ENCODE measurements around the gene CLSTN2.

CLSTN2 gene

DNA sequence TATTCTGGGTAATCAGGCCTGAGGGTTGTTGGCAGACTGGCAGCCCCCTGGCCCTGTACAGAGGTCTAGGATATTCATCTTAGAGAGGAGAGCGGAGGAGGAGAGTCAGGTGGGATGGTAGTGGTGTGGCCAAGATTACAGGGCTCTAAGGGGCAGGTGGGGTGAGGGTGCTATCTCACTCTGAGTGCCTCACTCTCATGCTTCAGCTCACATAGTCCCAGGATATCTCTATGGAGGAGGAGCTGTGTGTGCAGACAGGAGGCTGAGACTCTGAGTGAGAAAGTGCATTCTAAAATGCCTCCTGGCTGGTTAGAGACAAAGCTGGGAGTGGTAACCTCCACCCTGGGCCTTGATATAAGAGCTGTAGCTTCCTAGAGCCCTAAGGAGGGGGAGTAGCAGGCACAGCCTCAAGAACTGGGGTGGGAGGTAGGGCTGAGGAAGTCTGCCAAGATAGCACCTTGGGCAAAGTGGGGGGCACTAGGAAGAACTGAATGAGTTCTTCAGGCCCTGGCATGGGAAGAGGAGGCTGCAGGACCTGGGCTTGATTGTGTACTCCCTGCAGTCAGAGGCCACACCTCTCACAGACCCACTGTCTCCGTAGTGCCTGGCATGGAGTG lies 39.9 kb downstream of the CLSTN2 start:
- Histone ChIP-seq H3K36me3 (ENCODE audit: control insufficient read depth, insufficient read depth, low read length) (no peaks in the 10 kb centered on the region), H3K4me1 (ENCODE audit: control insufficient read depth, insufficient read depth, low read length, poor library complexity, severe bottlenecking) (no peaks in the 10 kb centered on the region), H3K4me3 (ENCODE audit: extremely low read depth, insufficient read depth, low read length, poor library complexity, severe bottlenecking) (no peak overlapping the region), H3K27ac (ENCODE audit: low read depth, low read length, severe bottlenecking) (no peak overlapping the region), H3K9me3 (ENCODE audit: control insufficient read depth, low read length) (no peaks in the 10 kb centered on the region)
- no CpG with 5 or more reads among the region's 2 CpGs for WGBS, 2 experiments (ENCODE audit: insufficient coverage in 2 of 2)

DNA sequence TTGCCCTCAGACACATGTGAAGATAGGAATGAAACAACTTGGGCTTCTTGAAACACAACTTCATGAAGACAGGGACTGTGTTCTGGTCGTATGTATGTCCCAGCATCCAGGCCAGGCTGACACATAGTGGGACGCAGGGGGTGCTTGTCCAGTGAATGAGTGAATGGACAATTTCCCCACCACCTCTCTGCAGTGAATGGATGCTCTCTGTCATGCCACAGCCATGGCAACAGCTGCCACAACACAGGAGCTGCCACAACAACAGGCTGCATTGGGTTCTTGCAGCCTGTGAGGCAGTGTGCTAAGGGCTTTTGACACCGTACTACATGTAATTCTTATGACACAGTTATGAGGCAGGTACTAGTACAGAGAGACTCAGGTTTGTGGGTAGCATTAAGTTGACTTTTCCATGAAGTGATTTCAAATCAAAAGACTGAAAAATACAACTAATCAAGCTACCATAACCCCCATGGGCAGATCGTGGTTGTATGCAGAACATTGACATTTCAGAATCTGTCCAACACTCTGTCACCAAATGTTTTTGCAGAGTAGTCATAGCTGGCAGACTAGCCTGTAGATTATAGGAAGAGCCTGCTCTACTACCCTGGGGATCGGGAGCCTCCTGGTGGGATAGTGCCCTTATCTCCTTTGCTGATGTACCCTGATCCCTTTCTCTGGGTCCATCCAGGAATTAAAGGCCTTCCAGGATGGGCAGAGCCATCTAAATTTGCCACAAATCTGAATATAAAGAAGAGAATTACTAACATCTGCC lies 40.8 kb downstream of the CLSTN2 start:
- H3K4me1 ChIP-seq (ENCODE audit: control insufficient read depth, insufficient read depth, low read length, poor library complexity, severe bottlenecking): no peaks in the 10 kb centered on the region
- H3K27ac ChIP-seq (ENCODE audit: low read depth, low read length, severe bottlenecking): no peak overlapping the region
- 56 to 84% methylated on average over 1 to 5 of the region's 5 CpGs for WGBS, 2 experiments (ENCODE audit: insufficient coverage in 2 of 2)
- no peak overlapping the region for H3K4me3 ChIP-seq (ENCODE audit: extremely low read depth, insufficient read depth, low read length, poor library complexity, severe bottlenecking)
- no peaks in the 10 kb centered on the region for H3K36me3 ChIP-seq (ENCODE audit: control insufficient read depth, insufficient read depth, low read length)
- no peaks in the 10 kb centered on the region for H3K9me3 ChIP-seq (ENCODE audit: control insufficient read depth, low read length)

DNA sequence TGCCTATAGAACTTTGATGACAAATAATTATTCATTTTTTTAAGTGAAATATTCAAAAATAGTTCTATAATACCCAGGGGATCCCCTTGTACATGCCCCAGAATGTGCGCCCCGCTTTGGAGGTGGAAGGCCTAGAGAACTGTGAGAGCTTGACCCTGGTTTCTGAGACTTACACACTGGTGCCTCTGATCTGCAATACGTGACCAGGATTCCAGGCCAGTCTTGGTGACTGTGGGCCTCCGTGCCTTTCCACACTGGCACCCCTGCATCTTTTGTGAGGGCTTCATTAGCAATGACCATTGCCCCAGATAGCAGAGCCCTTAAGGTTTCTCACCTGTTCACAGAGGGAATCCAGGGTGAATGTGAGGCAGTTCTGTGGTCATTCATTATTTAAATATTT lies 44.0 kb downstream of the CLSTN2 start:
- Histone ChIP-seq H3K36me3 (ENCODE audit: control insufficient read depth, insufficient read depth, low read length) (no peaks in the 10 kb centered on the region), H3K4me1 (ENCODE audit: control insufficient read depth, insufficient read depth, low read length, poor library complexity, severe bottlenecking) (no peaks in the 10 kb centered on the region), H3K4me3 (ENCODE audit: extremely low read depth, insufficient read depth, low read length, poor library complexity, severe bottlenecking) (no peak overlapping the region), H3K9me3 (ENCODE audit: control insufficient read depth, low read length) (no peaks in the 10 kb centered on the region), H3K27ac (ENCODE audit: low read depth, low read length, severe bottlenecking) (no peak overlapping the region)
- 92 to 98% methylated on average over 4 of the region's 4 CpGs for WGBS, 2 experiments (ENCODE audit: insufficient coverage in 2 of 2)

DNA sequence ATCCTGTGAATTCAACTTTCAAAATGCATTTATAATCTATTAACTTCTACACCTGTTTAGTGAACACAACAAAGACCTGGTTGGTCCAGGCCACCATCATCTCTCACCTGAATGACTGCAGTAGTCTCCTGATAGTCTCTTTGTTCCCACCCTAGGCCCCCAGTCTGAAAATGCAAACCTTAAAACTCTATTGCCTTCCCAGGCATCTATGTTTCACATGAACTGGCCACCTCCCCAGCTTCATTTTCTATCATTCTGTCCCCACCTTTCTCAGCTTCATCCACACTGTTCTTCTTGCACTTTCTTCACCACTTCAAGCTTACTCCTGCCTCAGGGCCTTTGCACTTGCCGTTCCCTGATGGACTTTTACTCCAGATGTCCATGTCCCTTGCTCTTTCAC lies 45.0 kb downstream of the CLSTN2 start:
- 91% methylated on average over 1 of the region's 1 CpG; no CpG with 5 or more reads in 1 of the 2 experiments for WGBS, 2 experiments (ENCODE audit: insufficient coverage in 2 of 2)
- H3K4me1 ChIP-seq (ENCODE audit: control insufficient read depth, insufficient read depth, low read length, poor library complexity, severe bottlenecking): no peaks in the 10 kb centered on the region
- H3K36me3 ChIP-seq (ENCODE audit: control insufficient read depth, insufficient read depth, low read length): no peaks in the 10 kb centered on the region
- no peak overlapping the region for H3K4me3 ChIP-seq (ENCODE audit: extremely low read depth, insufficient read depth, low read length, poor library complexity, severe bottlenecking)
- H3K27ac ChIP-seq (ENCODE audit: low read depth, low read length, severe bottlenecking): no peak overlapping the region
- H3K9me3 ChIP-seq (ENCODE audit: control insufficient read depth, low read length): no peaks in the 10 kb centered on the region

DNA sequence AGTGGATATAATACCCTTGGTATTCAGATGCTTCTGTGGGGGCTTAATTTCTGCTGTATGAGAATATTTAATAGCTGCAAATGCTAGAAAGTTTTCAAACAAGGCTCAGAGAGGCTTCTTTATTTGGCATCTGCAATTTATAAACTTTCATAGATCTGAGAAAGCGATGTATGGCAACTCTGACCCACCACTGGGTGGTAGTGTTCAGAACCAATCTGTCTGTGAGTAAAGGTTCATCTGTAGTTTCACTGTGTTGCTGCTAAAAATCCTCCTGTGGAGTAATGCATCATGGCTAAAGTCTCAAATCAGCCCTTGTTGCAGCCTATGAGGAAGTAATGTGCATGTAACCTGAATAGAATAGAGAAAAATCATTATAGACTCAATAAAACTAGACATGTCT lies 47.4 kb downstream of the CLSTN2 start:
- Histone ChIP-seq H3K4me1 (ENCODE audit: control insufficient read depth, insufficient read depth, low read length, poor library complexity, severe bottlenecking) (no peaks in the 10 kb centered on the region), H3K4me3 (ENCODE audit: extremely low read depth, insufficient read depth, low read length, poor library complexity, severe bottlenecking) (no peak overlapping the region), H3K9me3 (ENCODE audit: control insufficient read depth, low read length) (no peaks in the 10 kb centered on the region), H3K36me3 (ENCODE audit: control insufficient read depth, insufficient read depth, low read length) (no peaks in the 10 kb centered on the region), H3K27ac (ENCODE audit: low read depth, low read length, severe bottlenecking) (no peak overlapping the region)
- 83% methylated on average over 1 of the region's 1 CpG; no CpG with 5 or more reads in 1 of the 2 experiments for WGBS, 2 experiments (ENCODE audit: insufficient coverage in 2 of 2)

DNA sequence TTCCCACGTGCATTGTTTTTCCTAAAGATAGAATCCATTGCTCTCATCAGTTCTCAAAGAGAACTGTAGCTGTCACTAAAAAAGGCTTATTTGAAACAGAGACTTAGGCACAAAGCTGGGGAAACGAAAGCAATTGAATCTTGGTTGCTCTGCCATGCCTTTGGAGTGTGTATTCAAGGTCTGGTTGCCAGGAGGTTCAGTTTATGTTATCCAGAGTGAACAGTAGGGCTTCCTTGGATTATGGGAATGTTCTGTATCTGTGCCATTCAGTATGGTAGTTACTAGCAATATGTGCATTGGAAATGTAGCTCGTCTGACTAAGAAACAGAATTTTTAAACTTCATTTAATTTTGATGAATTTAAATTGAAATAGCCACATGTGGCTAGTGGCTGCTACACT lies 50.6 kb downstream of the CLSTN2 start:
- no peak overlapping the region for H3K4me3 ChIP-seq (ENCODE audit: extremely low read depth, insufficient read depth, low read length, poor library complexity, severe bottlenecking)

DNA sequence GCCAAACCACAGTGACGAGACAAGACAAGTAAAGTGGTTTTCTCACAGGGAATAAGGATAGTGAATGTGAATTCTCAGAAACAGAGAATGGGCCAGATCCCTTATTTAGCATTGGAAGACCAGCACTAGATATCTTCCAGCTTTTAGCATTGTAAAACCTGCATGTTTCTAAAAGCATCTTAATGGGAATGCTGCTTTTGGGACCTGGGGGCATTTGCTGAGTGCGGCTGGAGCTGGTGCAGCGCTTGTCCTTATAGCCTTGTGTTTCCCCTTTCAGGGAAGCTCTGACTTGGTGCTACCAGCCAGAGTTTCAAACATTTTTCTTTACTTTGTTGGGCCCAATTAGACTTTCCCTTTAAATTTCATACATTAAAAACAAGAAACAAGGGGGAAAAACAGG lies 52.9 kb downstream of the CLSTN2 start:
- Histone ChIP-seq H3K4me3 (ENCODE audit: extremely low read depth, insufficient read depth, low read length, poor library complexity, severe bottlenecking) (no peak overlapping the region), H3K9me3 (ENCODE audit: control insufficient read depth, low read length) (no peaks in the 10 kb centered on the region), H3K36me3 (ENCODE audit: control insufficient read depth, insufficient read depth, low read length) (no peaks in the 10 kb centered on the region), H3K4me1 (ENCODE audit: control insufficient read depth, insufficient read depth, low read length, poor library complexity, severe bottlenecking) (no peaks in the 10 kb centered on the region), H3K27ac (ENCODE audit: low read depth, low read length, severe bottlenecking) (no peak overlapping the region)
- 88 to 100% methylated on average over 2 to 3 of the region's 3 CpGs for WGBS, 2 experiments (ENCODE audit: insufficient coverage in 2 of 2)

More for the DNA sequence above, 50.6 kb downstream of the CLSTN2 start:
- H3K9me3 ChIP-seq (ENCODE audit: control insufficient read depth, low read length): no peaks in the 10 kb centered on the region
- H3K4me1 ChIP-seq (ENCODE audit: control insufficient read depth, insufficient read depth, low read length, poor library complexity, severe bottlenecking): no peaks in the 10 kb centered on the region
- 75 to 76% methylated on average over 2 of the region's 3 CpGs for WGBS, 2 experiments (ENCODE audit: insufficient coverage in 2 of 2)
- H3K36me3 ChIP-seq (ENCODE audit: control insufficient read depth, insufficient read depth, low read length): no peaks in the 10 kb centered on the region
- no peak overlapping the region for H3K27ac ChIP-seq (ENCODE audit: low read depth, low read length, severe bottlenecking)

DNA sequence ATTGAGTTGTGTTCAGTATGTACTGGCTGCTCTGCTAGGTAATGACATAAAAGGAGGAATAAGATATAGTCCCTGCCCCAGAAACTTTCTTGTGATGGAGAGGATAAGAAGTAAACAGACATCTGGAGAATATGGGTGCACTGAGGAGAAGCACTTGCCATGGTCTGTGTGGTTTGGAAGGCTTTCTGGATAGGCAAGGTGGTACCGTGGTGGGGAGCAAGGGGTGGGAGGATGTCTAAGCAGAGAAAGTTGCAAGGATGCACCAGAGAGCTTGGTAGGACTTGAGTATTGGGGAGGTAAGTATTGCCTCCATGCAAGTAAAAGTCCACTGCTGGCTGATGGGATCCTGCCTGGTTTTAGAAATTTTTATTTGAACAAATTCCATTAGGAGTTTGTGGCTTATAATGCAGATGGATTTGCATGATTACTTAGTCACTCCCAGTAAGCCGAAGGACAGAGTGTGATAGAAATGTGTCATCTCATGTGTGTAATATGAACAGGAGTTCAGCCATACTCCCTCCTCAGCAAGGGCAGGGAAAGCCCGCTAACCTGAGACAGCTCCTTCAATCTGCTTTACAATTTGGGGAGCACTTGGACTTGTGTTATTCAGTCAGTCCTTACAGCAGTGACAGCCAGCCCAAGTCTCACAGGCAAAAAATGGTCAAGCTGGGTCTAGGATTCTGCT lies 53.6 kb downstream of the CLSTN2 start:
- 85 to 100% methylated on average over 2 to 3 of the region's 3 CpGs for WGBS, 2 experiments (ENCODE audit: insufficient coverage in 2 of 2)

DNA sequence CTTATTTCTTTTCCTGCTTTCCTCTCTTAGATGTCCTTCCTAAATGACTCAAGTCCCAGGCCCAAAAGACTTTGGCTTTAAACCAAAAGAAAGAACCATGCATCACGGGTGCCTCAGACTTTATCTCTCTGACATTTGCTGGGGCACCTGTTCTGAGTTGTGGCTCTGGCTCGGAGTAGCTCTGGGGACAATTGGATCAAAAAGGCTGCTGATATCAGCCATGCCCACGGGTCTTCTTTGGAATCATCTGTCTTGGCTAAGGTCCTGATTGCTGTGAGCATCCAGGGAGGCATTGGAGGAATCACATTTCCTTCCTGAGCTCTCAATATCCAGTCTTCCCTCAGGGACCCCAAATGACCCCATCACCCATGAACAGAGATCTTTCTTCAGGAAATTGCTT lies 59.9 kb downstream of the CLSTN2 start:
- H3K4me3 ChIP-seq (ENCODE audit: extremely low read depth, insufficient read depth, low read length, poor library complexity, severe bottlenecking): no peak overlapping the region
- H3K9me3 ChIP-seq (ENCODE audit: control insufficient read depth, low read length): no peaks in the 10 kb centered on the region
- H3K4me1 ChIP-seq (ENCODE audit: control insufficient read depth, insufficient read depth, low read length, poor library complexity, severe bottlenecking): no peaks in the 10 kb centered on the region
- no peak overlapping the region for H3K27ac ChIP-seq (ENCODE audit: low read depth, low read length, severe bottlenecking)
- WGBS, 2 experiments (ENCODE audit: insufficient coverage in 2 of 2): 78 to 100% methylated on average over 1 of the region's 3 CpGs
- no peaks in the 10 kb centered on the region for H3K36me3 ChIP-seq (ENCODE audit: control insufficient read depth, insufficient read depth, low read length)

More for the DNA sequence above, 53.6 kb downstream of the CLSTN2 start:
- Histone ChIP-seq H3K4me3 (ENCODE audit: extremely low read depth, insufficient read depth, low read length, poor library complexity, severe bottlenecking) (no peak overlapping the region), H3K9me3 (ENCODE audit: control insufficient read depth, low read length) (no peaks in the 10 kb centered on the region), H3K36me3 (ENCODE audit: control insufficient read depth, insufficient read depth, low read length) (no peaks in the 10 kb centered on the region), H3K27ac (ENCODE audit: low read depth, low read length, severe bottlenecking) (no peak overlapping the region), H3K4me1 (ENCODE audit: control insufficient read depth, insufficient read depth, low read length, poor library complexity, severe bottlenecking) (no peaks in the 10 kb centered on the region)

DNA sequence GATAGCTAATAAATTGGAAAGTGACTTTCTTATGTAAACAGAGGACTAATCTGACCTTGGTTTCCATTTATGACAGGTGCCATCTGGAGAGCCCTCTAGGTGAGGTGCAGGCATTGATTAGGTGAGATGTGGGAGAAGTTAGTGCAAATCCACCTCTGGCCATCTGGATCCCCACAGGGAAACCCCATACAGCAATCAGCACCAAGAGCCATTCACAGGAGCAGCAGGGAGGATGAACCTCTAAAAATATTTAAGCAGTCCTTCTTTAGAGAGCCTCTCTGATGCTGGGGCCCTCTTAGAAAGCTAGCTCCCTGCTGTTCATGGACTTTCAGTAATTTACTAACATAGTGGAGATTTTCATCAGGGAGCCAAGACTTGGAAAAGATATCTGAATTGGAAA lies 69.3 kb downstream of the CLSTN2 start:
- H3K36me3 ChIP-seq (ENCODE audit: control insufficient read depth, insufficient read depth, low read length): no peaks in the 10 kb centered on the region
- no peaks in the 10 kb centered on the region for H3K9me3 ChIP-seq (ENCODE audit: control insufficient read depth, low read length)
- H3K4me3 ChIP-seq (ENCODE audit: extremely low read depth, insufficient read depth, low read length, poor library complexity, severe bottlenecking): no peak overlapping the region
- no peak overlapping the region for H3K27ac ChIP-seq (ENCODE audit: low read depth, low read length, severe bottlenecking)
- H3K4me1 ChIP-seq (ENCODE audit: control insufficient read depth, insufficient read depth, low read length, poor library complexity, severe bottlenecking): no peaks in the 10 kb centered on the region

DNA sequence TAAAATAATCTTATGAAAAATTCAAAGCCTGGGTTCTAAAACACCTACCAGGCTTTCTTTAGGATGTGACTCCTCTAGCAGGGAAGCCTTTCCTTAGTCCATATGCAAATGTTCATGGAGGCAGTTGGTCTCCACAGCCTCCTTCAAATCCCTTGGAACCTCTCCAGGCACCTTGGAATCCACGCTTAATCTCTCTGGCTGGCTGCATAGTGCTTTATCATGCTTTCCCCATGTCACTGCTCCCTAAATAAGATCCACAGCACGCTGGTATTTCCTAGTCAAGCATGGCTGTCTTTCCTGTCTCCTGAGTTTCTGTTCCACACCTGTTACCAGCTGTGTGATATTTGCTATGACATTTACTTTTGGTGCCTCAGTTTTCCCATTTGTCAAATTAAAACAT lies 71.3 kb downstream of the CLSTN2 start:
- Histone ChIP-seq H3K9me3 (ENCODE audit: control insufficient read depth, low read length) (no peaks in the 10 kb centered on the region), H3K4me3 (ENCODE audit: extremely low read depth, insufficient read depth, low read length, poor library complexity, severe bottlenecking) (no peak overlapping the region), H3K36me3 (ENCODE audit: control insufficient read depth, insufficient read depth, low read length) (no peaks in the 10 kb centered on the region), H3K27ac (ENCODE audit: low read depth, low read length, severe bottlenecking) (no peak overlapping the region), H3K4me1 (ENCODE audit: control insufficient read depth, insufficient read depth, low read length, poor library complexity, severe bottlenecking) (no peaks in the 10 kb centered on the region)
- WGBS, 2 experiments (ENCODE audit: insufficient coverage in 2 of 2): 86 to 100% methylated on average over 2 of the region's 2 CpGs
